HepG2 (cell line): ENCODE results near the gene VIT. TPM values are rescaled to one million over a fixed set of nuclear protein-coding genes. Genes with fewer than 3 reads are reported as not detected.

Experiments
- ATAC-seq: fragments of 200-7000 bp; cut with Tn5 transposase; 3 replicates; pipeline ENCODE4 v1.9.1; 2020; ENCODE audit warnings: mild to moderate bottlenecking, moderate library complexity
- BruUV-seq: library from RNA; stranded (reverse); fragments of 400-500 nt; replicated peaks from 2 replicates; lab custom pipeline; 2021; lab: Mats Ljungman, UMichigan
- CTCF ChIA-PET: fragments of 300-600 bp; formaldehyde crosslinking; extraction: SDS; loops from one replicate; lab custom pipeline; 2021; ENCODE audit warnings: low total read pairs, inconsistent platforms, low intra/inter-chr PET ratio; lab: Yijun Ruan, JAX
- POLR2A ChIA-PET: fragments of 350-600 bp; sonication (Branson Sonifier 250); formaldehyde crosslinking; loops from one replicate; lab custom pipeline; 2020; ENCODE audit warnings: antibody characterized with exemption, inconsistent platforms; lab: Yijun Ruan, JAX
- DNase-seq: peaks from one replicate; pipeline ENCODE4 v3.0.0-alpha.2; 2015; ENCODE audit warnings: low spot score
- FAIRE-seq: peaks from 3 replicates; lab custom pipeline; 2011; peaks lifted over from hg19 to GRCh38; lab: Jason Lieb, UNC
- H2AFZ ChIP-seq: one replicate; pipeline ENCODE4 v1.6.1; 2011; ENCODE audit warnings: low read length, inconsistent platforms
- H3K27ac ChIP-seq: fragments of 300-600 bp; 3 replicates; pipeline ENCODE4 v1.8.0; 2011; ENCODE audit warnings: mixed run types, mild to moderate bottlenecking, mixed read lengths, low read length, inconsistent platforms; ENCODE audit not compliant: insufficient read depth; ENCODE audit errors: extremely low read length
- H3K27me3 ChIP-seq, 2 experiments: fragments of 200-600 bp in 1 of 2; 2 replicates in 1 of 2; 3 replicates in 1 of 2; pipeline versions ENCODE4 v1.6.0 to v1.8.0; 2011; ENCODE audit warnings: low read length in 2 of 2, mild to moderate bottlenecking in 2 of 2, moderate library complexity in 2 of 2, inconsistent platforms in 1 of 2; ENCODE audit not compliant: insufficient read depth in 2 of 2, control insufficient read depth in 1 of 2
- H3K36me3 ChIP-seq, 2 experiments: fragments of 200-600 bp in 1 of 2; replicated peaks in 1 of 2; 2 replicates in 1 of 2; 3 replicates in 1 of 2; pipeline versions ENCODE4 v1.5.1 to v1.8.0; 2011; ENCODE audit warnings: low read length in 2 of 2, inconsistent platforms in 1 of 2; ENCODE audit not compliant: insufficient read depth in 2 of 2, control insufficient read depth in 1 of 2
- H3K4me1 ChIP-seq: 2 replicates; pipeline ENCODE4 v1.5.1; 2012; ENCODE audit warnings: low read length, inconsistent platforms; ENCODE audit not compliant: insufficient read depth
- H3K4me2 ChIP-seq: 2 replicates; pipeline ENCODE4 v1.6.0; 2011; ENCODE audit warnings: low read depth, low read length, inconsistent platforms
- H3K4me3 ChIP-seq, 3 experiments: fragments of 200-600 bp in 1 of 3; sonication (generic), shearing (Covaris generic) in 1 of 3; replicated peaks in 1 of 3; 2 replicates each; pipeline ENCODE4 v1.5.1; 2011 to 2016; ENCODE audit warnings: low read length in 3 of 3, inconsistent platforms in 2 of 3, low read depth in 2 of 3, mild to moderate bottlenecking in 2 of 3, control low read depth in 1 of 3, mixed read lengths in 1 of 3; ENCODE audit not compliant: insufficient read depth in 1 of 3
- H3K79me2 ChIP-seq: one replicate; pipeline ENCODE4 v1.6.1; 2011; ENCODE audit warnings: low read length, inconsistent platforms; ENCODE audit not compliant: insufficient read depth
- H3K9ac ChIP-seq: 2 replicates; pipeline ENCODE4 v1.6.0; 2011; ENCODE audit warnings: mild to moderate bottlenecking, low read depth, low read length, inconsistent platforms; ENCODE audit not compliant: insufficient read depth
- H3K9me3 ChIP-seq: 2 replicates; pipeline ENCODE4 v1.5.1; 2012; ENCODE audit warnings: mild to moderate bottlenecking, low read length
- H4K20me1 ChIP-seq: 2 replicates; pipeline ENCODE4 v1.6.0; 2011; ENCODE audit warnings: inconsistent platforms, mild to moderate bottlenecking, low read length, moderate library complexity; ENCODE audit not compliant: insufficient read depth
- CENPX ChIP-seq: sonication (generic); formaldehyde crosslinking; IDR thresholded peaks from 2 replicates; pipeline ENCODE4 v1.9.0; 2021; ENCODE audit warnings: mild to moderate bottlenecking, missing genetic modification reagents, moderate library complexity
- CREB1 ChIP-seq, 2 experiments: fragments of 450-650 bp in 1 of 2; IDR thresholded peaks; 2 replicates each; pipeline ENCODE4 v1.6.1; 2016 to 2017; ENCODE audit warnings: control low read depth in 1 of 2, mild to moderate bottlenecking in 1 of 2, missing compliant biosample characterization in 1 of 2, missing genetic modification characterization in 1 of 2
- FOXJ3 ChIP-seq: sonication (generic); formaldehyde crosslinking; IDR thresholded peaks from 2 replicates; pipeline ENCODE4 v1.4.0; 2020; ENCODE audit warnings: missing genetic modification reagents, mild to moderate bottlenecking, borderline replicate concordance
- FOXO1 ChIP-seq: sonication (generic); formaldehyde crosslinking; IDR thresholded peaks from 2 replicates; pipeline ENCODE4 v1.4.0; 2020; ENCODE audit warnings: missing genetic modification reagents
- IRX3 ChIP-seq: sonication (generic); formaldehyde crosslinking; IDR thresholded peaks from 2 replicates; pipeline ENCODE4 v1.8.1; 2023; ENCODE audit warnings: mild to moderate bottlenecking, low read depth, missing genetic modification reagents, borderline replicate concordance
- KMT2B ChIP-seq: IDR thresholded peaks from 2 replicates; pipeline ENCODE4 v1.6.1; 2016; ENCODE audit warnings: missing genetic modification reagents, missing compliant biosample characterization
- MED8 ChIP-seq: sonication (generic); formaldehyde crosslinking; IDR thresholded peaks from 2 replicates; pipeline ENCODE4 v1.8.1; 2023; ENCODE audit warnings: mild to moderate bottlenecking, missing genetic modification reagents; ENCODE audit not compliant: insufficient replicate concordance
- MTA1 ChIP-seq: sonication (generic); formaldehyde crosslinking; IDR thresholded peaks from 2 replicates; pipeline ENCODE4 v1.4.0; 2020; ENCODE audit warnings: missing genetic modification reagents, mild to moderate bottlenecking, borderline replicate concordance
- THYN1 ChIP-seq: sonication (generic); formaldehyde crosslinking; IDR thresholded peaks from 2 replicates; pipeline ENCODE4 v1.8.1; 2023; ENCODE audit warnings: low read depth, mild to moderate bottlenecking, moderate library complexity, missing genetic modification reagents, borderline replicate concordance
- ZNF138 ChIP-seq: sonication (generic); formaldehyde crosslinking; IDR thresholded peaks from 2 replicates; pipeline ENCODE4 v1.5.0; 2020; ENCODE audit warnings: mild to moderate bottlenecking, low read depth, missing genetic modification reagents
- WGBS: methylation state at CpG from one replicate; pipeline ENCODE4 v1.1.6; 2017; ENCODE audit warnings: low lambda C conversion rate; 5-methylcytosine and 5-hydroxymethylcytosine counted together
- in situ Hi-C: cut with HindIII; loops from 2 replicates; pipeline ENCODE4 v1.10.0; 2017; ENCODE audit warnings: low pct_unique_long_range_greater_than_20kb; ENCODE audit not compliant: extremely low pct_ligation_motif_present
- intact Hi-C: fragments of 100-400 bp; cut with micrococcal nuclease; formaldehyde crosslinking; loops from one replicate; pipeline ENCODE4 v1.10.0; 2022; ENCODE audit not compliant: unreplicated experiment
- polyA plus RNA-seq, 8 experiments: library from polyadenylated mRNA; depleted of rRNA in 3 of 8; stranded (reverse) in 7 of 8; unstranded in 1 of 8; fragments of >200 nt; fragmentation: Illumina TruSeq in 4 of 8; extraction: Trizol in 4 of 8; gene quantifications; 2 replicates each; pipeline versions ENCODE4 v1.2.1 to v1.2.3, GENCODE V29; 2011 to 2016; ENCODE audit warnings: low read depth in 4 of 8, missing spikeins in 1 of 8, mixed read lengths in 1 of 8; ENCODE audit not compliant: insufficient read depth in 1 of 8
- total RNA-seq, 5 experiments: library from RNA; depleted of rRNA; stranded (reverse); fragments of >200 nt; fragmentation: Illumina TruSeq; extraction: Trizol; gene quantifications; 2 replicates each; pipeline ENCODE4 v1.2.3, GENCODE V29; 2016; ENCODE audit warnings: low read depth in 1 of 5
- TF ChIP-seq, protein P1 (sequence below): sonication (generic); formaldehyde crosslinking; IDR thresholded peaks from 2 replicates; pipeline ENCODE4 v1.8.0; 2022; ENCODE audit warnings: mild to moderate bottlenecking, missing genetic modification reagents, moderate library complexity
- TF ChIP-seq, protein P2 (sequence below): sonication (generic); formaldehyde crosslinking; conservative IDR thresholded peaks from 2 replicates; pipeline ENCODE4 v1.8.0; 2022; ENCODE audit warnings: low read depth, missing genetic modification reagents
- TF ChIP-seq, protein P3 (sequence below): sonication (generic); formaldehyde crosslinking; conservative IDR thresholded peaks from 2 replicates; pipeline ENCODE4 v1.4.0; 2020; ENCODE audit warnings: missing genetic modification reagents
- TF ChIP-seq, protein P4 (sequence below): sonication (generic); formaldehyde crosslinking; IDR thresholded peaks from 2 replicates; pipeline ENCODE4 v1.5.1; 2020; ENCODE audit warnings: mild to moderate bottlenecking, missing genetic modification reagents, moderate library complexity
- TF ChIP-seq, protein P5 (sequence below): sonication (generic); formaldehyde crosslinking; IDR thresholded peaks from 2 replicates; pipeline ENCODE4 v1.4.0; 2020; ENCODE audit warnings: missing genetic modification reagents

Gene VIT
- total and polyA plus RNA-seq, 2 of the 13 experiments (the other 11 are each of a cell fraction or from before 2014, with no cell fraction given) = not detected

DNA sequence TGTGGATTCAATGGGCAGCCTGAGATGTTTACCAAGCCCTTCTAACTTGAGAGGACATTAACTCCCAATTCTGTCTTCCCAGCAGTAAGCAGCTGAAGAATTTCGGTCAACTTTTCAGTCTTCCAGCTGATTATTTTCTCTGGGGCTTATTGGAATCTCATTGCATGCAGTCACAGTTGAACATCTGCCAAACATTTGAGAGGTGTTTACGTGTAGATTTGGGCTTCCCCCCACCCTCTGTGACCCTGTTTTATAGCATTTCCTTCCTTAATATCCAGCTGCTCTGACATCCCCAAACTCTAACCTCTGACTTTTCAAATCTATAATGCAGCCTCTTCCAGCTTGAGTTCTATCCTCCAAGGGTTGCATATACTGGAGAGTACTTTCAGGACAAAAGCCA, 16.5 kb upstream of the VIT start:
- no peaks in the 10 kb centered on the region for H3K79me2 ChIP-seq
- WGBS = 2% methylated on average over 2 of the region's 2 CpGs
- ChIA-PET POLR2A (no interaction called here), CTCF (no interaction called here)
- H3K27me3 ChIP-seq = peaks cover 0 to 6% of the 10 kb centered on the region in 2 experiments; a peak in 2 of 5 replicates
- H3K4me3 ChIP-seq = no peak overlapping the region
- no peaks in the 10 kb centered on the region for H3K4me1 ChIP-seq
- FAIRE-seq (no peak), DNase-seq (no peak), ATAC-seq (no peak)
- peaks cover 9% of the 10 kb centered on the region; the same call in 1 of the 2 replicates for H3K9me3 ChIP-seq
- intact Hi-C loops = no loop called here
- no peaks in the 10 kb centered on the region for H4K20me1 ChIP-seq
- BruUV-seq = no TSS peak
- H3K27ac ChIP-seq = no peak overlapping the region
- H2AFZ ChIP-seq = no peak overlapping the region
- no peaks in the 10 kb centered on the region for H3K36me3 ChIP-seq
- no peak overlapping the region for H3K4me2 ChIP-seq
- no peak overlapping the region for H3K9ac ChIP-seq
- in situ Hi-C loops = no loop called here
- TF ChIP-seq, protein P1, sequence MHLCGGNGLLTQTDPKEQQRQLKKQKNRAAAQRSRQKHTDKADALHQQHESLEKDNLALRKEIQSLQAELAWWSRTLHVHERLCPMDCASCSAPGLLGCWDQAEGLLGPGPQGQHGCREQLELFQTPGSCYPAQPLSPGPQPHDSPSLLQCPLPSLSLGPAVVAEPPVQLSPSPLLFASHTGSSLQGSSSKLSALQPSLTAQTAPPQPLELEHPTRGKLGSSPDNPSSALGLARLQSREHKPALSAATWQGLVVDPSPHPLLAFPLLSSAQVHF (CRISPR knock-in tag) = no peak
- no peak for TF ChIP-seq THYN1 (CRISPR knock-in tag)
- no peak for TF ChIP-seq CENPX (CRISPR knock-in tag)
- TF ChIP-seq, protein P2, sequence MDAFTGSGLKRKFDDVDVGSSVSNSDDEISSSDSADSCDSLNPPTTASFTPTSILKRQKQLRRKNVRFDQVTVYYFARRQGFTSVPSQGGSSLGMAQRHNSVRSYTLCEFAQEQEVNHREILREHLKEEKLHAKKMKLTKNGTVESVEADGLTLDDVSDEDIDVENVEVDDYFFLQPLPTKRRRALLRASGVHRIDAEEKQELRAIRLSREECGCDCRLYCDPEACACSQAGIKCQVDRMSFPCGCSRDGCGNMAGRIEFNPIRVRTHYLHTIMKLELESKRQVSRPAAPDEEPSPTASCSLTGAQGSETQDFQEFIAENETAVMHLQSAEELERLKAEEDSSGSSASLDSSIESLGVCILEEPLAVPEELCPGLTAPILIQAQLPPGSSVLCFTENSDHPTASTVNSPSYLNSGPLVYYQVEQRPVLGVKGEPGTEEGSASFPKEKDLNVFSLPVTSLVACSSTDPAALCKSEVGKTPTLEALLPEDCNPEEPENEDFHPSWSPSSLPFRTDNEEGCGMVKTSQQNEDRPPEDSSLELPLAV = no peak
- no peak for TF ChIP-seq FOXO1 (CRISPR knock-in tag)
- no peak for TF ChIP-seq FOXJ3
- TF ChIP-seq, protein P3, sequence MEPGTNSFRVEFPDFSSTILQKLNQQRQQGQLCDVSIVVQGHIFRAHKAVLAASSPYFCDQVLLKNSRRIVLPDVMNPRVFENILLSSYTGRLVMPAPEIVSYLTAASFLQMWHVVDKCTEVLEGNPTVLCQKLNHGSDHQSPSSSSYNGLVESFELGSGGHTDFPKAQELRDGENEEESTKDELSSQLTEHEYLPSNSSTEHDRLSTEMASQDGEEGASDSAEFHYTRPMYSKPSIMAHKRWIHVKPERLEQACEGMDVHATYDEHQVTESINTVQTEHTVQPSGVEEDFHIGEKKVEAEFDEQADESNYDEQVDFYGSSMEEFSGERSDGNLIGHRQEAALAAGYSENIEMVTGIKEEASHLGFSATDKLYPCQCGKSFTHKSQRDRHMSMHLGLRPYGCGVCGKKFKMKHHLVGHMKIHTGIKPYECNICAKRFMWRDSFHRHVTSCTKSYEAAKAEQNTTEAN (CRISPR knock-in tag) = no peak
- no peak for TF ChIP-seq MTA1
- no peak for TF ChIP-seq MED8 (CRISPR knock-in tag)
- TF ChIP-seq KMT2B = no peak
- TF ChIP-seq IRX3 (CRISPR knock-in tag) = no peak
- TF ChIP-seq, protein P4, sequence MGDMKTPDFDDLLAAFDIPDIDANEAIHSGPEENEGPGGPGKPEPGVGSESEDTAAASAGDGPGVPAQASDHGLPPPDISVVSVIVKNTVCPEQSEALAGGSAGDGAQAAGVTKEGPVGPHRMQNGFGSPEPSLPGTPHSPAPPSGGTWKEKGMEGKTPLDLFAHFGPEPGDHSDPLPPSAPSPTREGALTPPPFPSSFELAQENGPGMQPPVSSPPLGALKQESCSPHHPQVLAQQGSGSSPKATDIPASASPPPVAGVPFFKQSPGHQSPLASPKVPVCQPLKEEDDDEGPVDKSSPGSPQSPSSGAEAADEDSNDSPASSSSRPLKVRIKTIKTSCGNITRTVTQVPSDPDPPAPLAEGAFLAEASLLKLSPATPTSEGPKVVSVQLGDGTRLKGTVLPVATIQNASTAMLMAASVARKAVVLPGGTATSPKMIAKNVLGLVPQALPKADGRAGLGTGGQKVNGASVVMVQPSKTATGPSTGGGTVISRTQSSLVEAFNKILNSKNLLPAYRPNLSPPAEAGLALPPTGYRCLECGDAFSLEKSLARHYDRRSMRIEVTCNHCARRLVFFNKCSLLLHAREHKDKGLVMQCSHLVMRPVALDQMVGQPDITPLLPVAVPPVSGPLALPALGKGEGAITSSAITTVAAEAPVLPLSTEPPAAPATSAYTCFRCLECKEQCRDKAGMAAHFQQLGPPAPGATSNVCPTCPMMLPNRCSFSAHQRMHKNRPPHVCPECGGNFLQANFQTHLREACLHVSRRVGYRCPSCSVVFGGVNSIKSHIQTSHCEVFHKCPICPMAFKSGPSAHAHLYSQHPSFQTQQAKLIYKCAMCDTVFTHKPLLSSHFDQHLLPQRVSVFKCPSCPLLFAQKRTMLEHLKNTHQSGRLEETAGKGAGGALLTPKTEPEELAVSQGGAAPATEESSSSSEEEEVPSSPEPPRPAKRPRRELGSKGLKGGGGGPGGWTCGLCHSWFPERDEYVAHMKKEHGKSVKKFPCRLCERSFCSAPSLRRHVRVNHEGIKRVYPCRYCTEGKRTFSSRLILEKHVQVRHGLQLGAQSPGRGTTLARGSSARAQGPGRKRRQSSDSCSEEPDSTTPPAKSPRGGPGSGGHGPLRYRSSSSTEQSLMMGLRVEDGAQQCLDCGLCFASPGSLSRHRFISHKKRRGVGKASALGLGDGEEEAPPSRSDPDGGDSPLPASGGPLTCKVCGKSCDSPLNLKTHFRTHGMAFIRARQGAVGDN (CRISPR knock-in tag) = no peak
- TF ChIP-seq, protein P5, sequence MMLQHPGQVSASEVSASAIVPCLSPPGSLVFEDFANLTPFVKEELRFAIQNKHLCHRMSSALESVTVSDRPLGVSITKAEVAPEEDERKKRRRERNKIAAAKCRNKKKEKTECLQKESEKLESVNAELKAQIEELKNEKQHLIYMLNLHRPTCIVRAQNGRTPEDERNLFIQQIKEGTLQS (CRISPR knock-in tag) = no peak
- TF ChIP-seq ZNF138 (CRISPR knock-in tag) = no peak
- TF ChIP-seq CREB1 (IDR thresholded peaks at IDR 0.05) = no peak
- no peak for TF ChIP-seq CREB1 (CRISPR knock-in tag; IDR thresholded peaks at IDR 0.05)
